ENCODE measurements around the gene AMMECR1L.

- TF ChIP-seq, protein P1, sequence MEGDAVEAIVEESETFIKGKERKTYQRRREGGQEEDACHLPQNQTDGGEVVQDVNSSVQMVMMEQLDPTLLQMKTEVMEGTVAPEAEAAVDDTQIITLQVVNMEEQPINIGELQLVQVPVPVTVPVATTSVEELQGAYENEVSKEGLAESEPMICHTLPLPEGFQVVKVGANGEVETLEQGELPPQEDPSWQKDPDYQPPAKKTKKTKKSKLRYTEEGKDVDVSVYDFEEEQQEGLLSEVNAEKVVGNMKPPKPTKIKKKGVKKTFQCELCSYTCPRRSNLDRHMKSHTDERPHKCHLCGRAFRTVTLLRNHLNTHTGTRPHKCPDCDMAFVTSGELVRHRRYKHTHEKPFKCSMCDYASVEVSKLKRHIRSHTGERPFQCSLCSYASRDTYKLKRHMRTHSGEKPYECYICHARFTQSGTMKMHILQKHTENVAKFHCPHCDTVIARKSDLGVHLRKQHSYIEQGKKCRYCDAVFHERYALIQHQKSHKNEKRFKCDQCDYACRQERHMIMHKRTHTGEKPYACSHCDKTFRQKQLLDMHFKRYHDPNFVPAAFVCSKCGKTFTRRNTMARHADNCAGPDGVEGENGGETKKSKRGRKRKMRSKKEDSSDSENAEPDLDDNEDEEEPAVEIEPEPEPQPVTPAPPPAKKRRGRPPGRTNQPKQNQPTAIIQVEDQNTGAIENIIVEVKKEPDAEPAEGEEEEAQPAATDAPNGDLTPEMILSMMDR (IDR thresholded peaks at IDR 0.05) = no peak
- TF ChIP-seq POLR2A (IDR thresholded peaks at IDR 0.05) (no peak), POLR2AphosphoS5 (IDR thresholded peaks at IDR 0.05) (no peak)
Observed at GRCh38 chr2:127932199-127932876, 46.6 kb upstream of the AMMECR1L start.
